Colonic mucosa (tissue), 4 donors: ENCODE results near the gene CASS4. TPM values are rescaled to one million over a fixed set of nuclear protein-coding genes. Genes with fewer than 3 reads are reported as not detected.

Experiments
- DNase-seq: peaks from one replicate; pipeline ENCODE4 v3.0.0-alpha.2; 2020
- H3K27ac ChIP-seq: fragments of 200-600 bp; one replicate; pipeline ENCODE4 v1.8.0; 2021
- H3K27me3 ChIP-seq: fragments of 200-600 bp; one replicate; pipeline ENCODE4 v1.8.0; 2021
- H3K36me3 ChIP-seq: fragments of 200-600 bp; one replicate; pipeline ENCODE4 v1.8.0; 2021
- H3K4me1 ChIP-seq: fragments of 200-600 bp; one replicate; pipeline ENCODE4 v1.8.0; 2021; ENCODE audit warnings: mild to moderate bottlenecking
- H3K4me3 ChIP-seq: fragments of 200-600 bp; one replicate; pipeline ENCODE4 v1.8.0; 2021
- H3K9ac ChIP-seq, 2 donors: one replicate each; pipeline ENCODE4 v1.7.0; 2013; ENCODE audit warnings: control low read depth in 2 of 2, low read depth in 2 of 2, low read length in 2 of 2
- H3K9me3 ChIP-seq: fragments of 200-600 bp; one replicate; pipeline ENCODE4 v1.8.0; 2021
- intact Hi-C: fragments of 100-400 bp; cut with DNase I; formaldehyde crosslinking; loops from one replicate; pipeline ENCODE4 v1.14.1; 2022
- total RNA-seq, 2 donors: library from RNA; stranded (reverse); fragmentation: NEBNext Ultra II Directional in 1 of 2; extraction: Animal tissue kit (Norgen Biotek cat#: 25700) in 1 of 2; gene quantifications; one replicate each; pipeline ENCODE4 v1.2.1, GENCODE V29; 2021
- TF ChIP-seq, protein P1 (sequence below): fragments of 200-600 bp; IDR thresholded peaks from one replicate; pipeline ENCODE4 v1.8.0; 2022; ENCODE audit warnings: antibody characterized with exemption, mild to moderate bottlenecking
- donor health status: healthy.
- donor health status: DM: no; HTN: no; CAD: no.
- donor health status: DM: no; HTN: no; CAD: no.

The CASS4 gene
- total RNA-seq, 2 donors from 2014 or later: 0.17 to 0.98 TPM

DNA sequence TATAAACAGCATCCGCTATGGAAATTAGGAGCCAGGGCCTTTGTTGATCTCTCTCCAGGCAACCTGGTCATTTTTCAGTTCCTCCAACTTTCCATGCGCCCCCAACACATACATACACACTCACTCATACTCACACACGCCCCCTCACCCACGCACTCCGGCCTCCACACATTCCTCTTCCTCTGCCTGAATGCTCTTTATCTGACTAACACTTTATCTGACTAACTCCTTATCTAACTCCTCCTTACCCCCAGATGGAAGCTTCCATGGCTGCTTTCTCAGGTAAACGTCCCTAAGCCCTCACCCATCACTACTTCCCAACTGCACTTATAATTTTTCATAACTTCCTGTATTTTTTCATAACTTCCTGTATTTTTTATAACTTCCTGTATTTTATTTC, 17.4 kb downstream of the CASS4 start:
- Histone ChIP-seq H3K4me1 (no peaks in the 10 kb centered on the region), H3K27ac (no peak overlapping the region), H3K9me3 (no peaks in the 10 kb centered on the region), H3K36me3 (no peaks in the 10 kb centered on the region), H3K9ac (no peak overlapping the region), H3K4me3 (no peak overlapping the region), H3K27me3 (no peaks in the 10 kb centered on the region)
- TF ChIP-seq, protein P1, sequence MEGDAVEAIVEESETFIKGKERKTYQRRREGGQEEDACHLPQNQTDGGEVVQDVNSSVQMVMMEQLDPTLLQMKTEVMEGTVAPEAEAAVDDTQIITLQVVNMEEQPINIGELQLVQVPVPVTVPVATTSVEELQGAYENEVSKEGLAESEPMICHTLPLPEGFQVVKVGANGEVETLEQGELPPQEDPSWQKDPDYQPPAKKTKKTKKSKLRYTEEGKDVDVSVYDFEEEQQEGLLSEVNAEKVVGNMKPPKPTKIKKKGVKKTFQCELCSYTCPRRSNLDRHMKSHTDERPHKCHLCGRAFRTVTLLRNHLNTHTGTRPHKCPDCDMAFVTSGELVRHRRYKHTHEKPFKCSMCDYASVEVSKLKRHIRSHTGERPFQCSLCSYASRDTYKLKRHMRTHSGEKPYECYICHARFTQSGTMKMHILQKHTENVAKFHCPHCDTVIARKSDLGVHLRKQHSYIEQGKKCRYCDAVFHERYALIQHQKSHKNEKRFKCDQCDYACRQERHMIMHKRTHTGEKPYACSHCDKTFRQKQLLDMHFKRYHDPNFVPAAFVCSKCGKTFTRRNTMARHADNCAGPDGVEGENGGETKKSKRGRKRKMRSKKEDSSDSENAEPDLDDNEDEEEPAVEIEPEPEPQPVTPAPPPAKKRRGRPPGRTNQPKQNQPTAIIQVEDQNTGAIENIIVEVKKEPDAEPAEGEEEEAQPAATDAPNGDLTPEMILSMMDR: no peak
- no peak for DNase-seq
- intact Hi-C loops: no loop called here

DNA sequence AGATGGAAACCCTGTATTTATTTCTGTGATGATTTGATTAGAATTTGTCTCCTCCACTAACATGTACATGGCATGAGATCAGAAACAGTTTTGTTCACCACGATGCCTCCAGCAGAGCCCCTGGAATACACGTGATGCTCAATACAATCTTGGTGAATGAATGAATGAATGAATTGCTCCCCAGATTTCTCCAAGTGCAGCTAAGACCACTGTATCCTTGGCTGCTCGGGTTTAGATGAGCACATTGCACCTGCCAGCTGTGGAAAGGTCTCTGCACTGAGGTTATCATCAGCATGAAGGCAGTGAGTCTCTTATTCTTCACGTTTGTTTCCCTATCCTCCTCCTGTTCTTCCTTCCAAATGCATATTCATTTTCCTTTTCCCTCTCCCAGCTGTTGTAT, 17.9 kb downstream of the CASS4 start:
- Histone ChIP-seq H3K4me1 (no peaks in the 10 kb centered on the region), H3K9me3 (no peaks in the 10 kb centered on the region), H3K36me3 (no peaks in the 10 kb centered on the region), H3K9ac (no peak overlapping the region), H3K27ac (no peak overlapping the region), H3K27me3 (no peaks in the 10 kb centered on the region), H3K4me3 (no peak overlapping the region)
- TF ChIP-seq, protein P1: no peak
- DNase-seq: no peak
- intact Hi-C loops: no loop called here

DNA sequence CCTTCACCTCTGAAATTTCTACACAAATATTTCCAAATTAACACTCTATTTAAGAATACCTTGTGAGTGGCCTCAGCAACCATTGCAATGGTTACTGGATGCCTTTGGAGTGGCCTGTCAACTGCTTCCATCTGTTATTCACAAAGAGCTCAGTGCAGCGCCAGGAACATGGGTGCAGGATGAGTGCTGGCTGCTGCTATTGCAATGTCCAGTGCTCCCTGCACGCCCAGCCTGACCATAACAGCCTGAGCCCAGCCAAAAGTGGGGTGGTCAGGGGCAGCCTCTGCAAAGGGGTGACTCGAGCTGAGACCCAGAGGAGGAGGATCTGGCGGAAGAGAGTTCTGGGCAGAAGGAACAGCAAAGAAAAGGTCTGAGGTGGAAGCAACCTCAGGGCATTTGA, 18.4 kb downstream of the CASS4 start:
- no peaks in the 10 kb centered on the region for H3K36me3 ChIP-seq
- no peaks in the 10 kb centered on the region for H3K27me3 ChIP-seq
- no peaks in the 10 kb centered on the region for H3K4me1 ChIP-seq
- no peaks in the 10 kb centered on the region for H3K9me3 ChIP-seq
- H3K27ac ChIP-seq: no peak overlapping the region
- H3K4me3 ChIP-seq: no peak overlapping the region
- intact Hi-C loops: no loop called here
- TF ChIP-seq, protein P1: no peak
- no peak for DNase-seq
- H3K9ac ChIP-seq: no peak overlapping the region

DNA sequence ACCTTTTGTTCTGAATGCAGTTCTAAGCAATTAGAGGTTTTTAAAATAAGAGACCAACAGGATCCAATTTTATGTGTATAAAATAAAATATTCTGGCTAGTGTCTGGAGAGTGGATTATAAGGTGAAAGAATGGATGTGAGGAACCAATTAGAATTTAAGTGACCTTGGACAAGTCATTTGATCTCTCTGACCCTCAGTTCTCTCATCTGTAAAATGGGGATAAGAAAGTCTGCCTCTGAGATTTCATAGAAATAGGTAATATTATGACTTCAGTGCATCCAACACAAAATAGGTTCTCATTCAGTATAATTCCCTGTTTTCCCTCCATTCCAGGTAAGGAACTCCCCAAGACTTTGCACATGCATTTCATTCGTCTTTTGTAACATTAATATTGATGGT, 18.9 kb downstream of the CASS4 start:
- intact Hi-C loops: no loop called here
- TF ChIP-seq, protein P1: no peak

DNA sequence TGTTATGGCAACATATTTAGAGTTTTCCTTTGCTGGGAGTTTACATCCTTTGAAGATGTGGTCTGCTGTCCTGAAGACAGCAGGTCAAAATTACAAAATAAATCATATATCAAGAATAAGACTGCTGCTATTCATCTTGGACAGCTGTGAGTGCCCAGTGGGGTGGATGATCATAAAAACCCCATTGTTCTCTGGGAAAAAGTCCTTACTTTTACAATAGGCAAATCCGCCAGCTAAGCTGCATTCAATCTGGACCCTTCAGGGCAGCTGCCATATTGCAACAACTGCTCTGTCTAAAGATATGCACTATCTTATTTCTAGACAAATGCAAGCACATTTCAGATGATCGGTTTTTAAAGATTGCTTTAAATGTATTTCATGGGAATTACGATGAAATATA, 19.4 kb downstream of the CASS4 start:
- H3K4me1 ChIP-seq: no peaks in the 10 kb centered on the region
- H3K27ac ChIP-seq: no peak overlapping the region
- H3K9me3 ChIP-seq: no peaks in the 10 kb centered on the region
- H3K4me3 ChIP-seq: no peak overlapping the region
- DNase-seq: no peak
- H3K36me3 ChIP-seq: no peaks in the 10 kb centered on the region
- no peak overlapping the region for H3K9ac ChIP-seq
- intact Hi-C loops: no loop called here
- TF ChIP-seq, protein P1: no peak
- no peaks in the 10 kb centered on the region for H3K27me3 ChIP-seq

More for the DNA sequence above, 18.9 kb downstream of the CASS4 start:
- Histone ChIP-seq H3K4me3 (no peak overlapping the region), H3K27me3 (no peaks in the 10 kb centered on the region), H3K9ac (no peak overlapping the region), H3K9me3 (no peaks in the 10 kb centered on the region), H3K4me1 (no peaks in the 10 kb centered on the region), H3K36me3 (no peaks in the 10 kb centered on the region), H3K27ac (no peak overlapping the region)
- DNase-seq: no peak
